B cell (primary cell): ENCODE measurements around the gene CCDC183. TPM values are rescaled to one million over a fixed set of nuclear protein-coding genes. Genes with fewer than 3 reads are reported as not detected.

Experiments used
- ATAC-seq: fragments of 200-7000 bp; cut with Tn5 transposase; one replicate; pipeline ENCODE4 v1.10.0; 2021; ENCODE audit warnings: low read depth, mild to moderate bottlenecking, moderate number of reproducible peaks, moderate library complexity
- CTCF ChIA-PET: fragments of 350-600 bp; sonication (Branson Sonifier 250); formaldehyde crosslinking; loops from one replicate; lab custom pipeline; 2021; ENCODE audit warnings: antibody characterized with exemption, inconsistent platforms; lab: Charles Lee
- POLR2A ChIA-PET: fragments of 350-600 bp; sonication (Branson Sonifier 250); formaldehyde crosslinking; loops from one replicate; lab custom pipeline; 2021; ENCODE audit warnings: antibody characterized with exemption; lab: Charles Lee
- DNase-seq: peaks from one replicate; pipeline ENCODE4 v3.0.0; 2013
- H2AFZ ChIP-seq: 2 replicates; pipeline ENCODE4 v1.6.1; 2012; ENCODE audit warnings: mild to moderate bottlenecking, low read depth, low read length; ENCODE audit not compliant: insufficient read depth, poor library complexity, severe bottlenecking
- H3K27ac ChIP-seq, 2 donors: 1 replicate in 1 of 2; 2 replicates in 1 of 2; pipeline ENCODE4 v1.5.1; 2012 to 2013; ENCODE audit warnings: low read length in 2 of 2, mild to moderate bottlenecking in 2 of 2, moderate library complexity in 1 of 2
- H3K27me3 ChIP-seq, 4 experiments: fragments of 200-600 bp in 1 of 4; sonication (generic) in 1 of 4; replicated peaks in 1 of 4; 1 replicate in 2 of 4; 2 replicates in 2 of 4; pipeline versions ENCODE4 v1.6.1 to v1.7.0; 2013 to 2016; ENCODE audit warnings: low read length in 3 of 4, mild to moderate bottlenecking in 2 of 4, mixed read lengths in 1 of 4, moderate library complexity in 1 of 4; ENCODE audit not compliant: insufficient read depth in 4 of 4, control insufficient read depth in 3 of 4; ENCODE audit errors: control extremely low read depth in 1 of 4
- H3K36me3 ChIP-seq, 2 experiments: replicated peaks in 1 of 2; 1 replicate in 1 of 2; 2 replicates in 1 of 2; pipeline versions ENCODE4 v1.6.1 to v1.7.1; 2013; ENCODE audit warnings: low read length in 1 of 2; ENCODE audit not compliant: insufficient read depth in 2 of 2, control insufficient read depth in 1 of 2; ENCODE audit errors: control extremely low read depth in 1 of 2, extremely low read depth in 1 of 2
- H3K4me1 ChIP-seq, 2 donors: fragments of 200-600 bp in 1 of 2; sonication (generic) in 1 of 2; 1 replicate in 1 of 2; 2 replicates in 1 of 2; pipeline versions ENCODE4 v1.5.1 to v1.6.1; 2013 to 2017; ENCODE audit warnings: low read length in 2 of 2; ENCODE audit not compliant: control insufficient read depth in 2 of 2, insufficient read depth in 2 of 2
- H3K4me2 ChIP-seq: replicated peaks from 2 replicates; pipeline ENCODE3; 2012; ENCODE audit warnings: mild to moderate bottlenecking, low read depth, low read length; ENCODE audit not compliant: poor library complexity, severe bottlenecking
- H3K4me3 ChIP-seq, 5 experiments: fragments of 200-600 bp in 1 of 5; sonication (generic) in 1 of 5; 1 replicate in 3 of 5; 2 replicates in 2 of 5; pipeline versions ENCODE4 v1.5.1 to v1.7.0; 2011 to 2016; ENCODE audit warnings: low read length in 4 of 5, mild to moderate bottlenecking in 4 of 5, low read depth in 2 of 5, control low read depth in 1 of 5, moderate library complexity in 1 of 5; ENCODE audit not compliant: insufficient read depth in 1 of 5; ENCODE audit errors: control extremely low read depth in 1 of 5, extremely low read depth in 1 of 5
- H3K79me2 ChIP-seq: fragments of 200-600 bp; sonication (generic); one replicate; pipeline ENCODE4 v1.6.0; 2016; ENCODE audit warnings: low read length; ENCODE audit not compliant: control insufficient read depth, insufficient read depth
- H3K9ac ChIP-seq: fragments of 200-600 bp; sonication (generic); 2 replicates; pipeline ENCODE4 v1.6.1; 2017; ENCODE audit warnings: mild to moderate bottlenecking, low read length, moderate library complexity
- H3K9me3 ChIP-seq, 3 donors: one replicate each; pipeline versions ENCODE4 v1.6.1 to v1.7.1; 2013; ENCODE audit warnings: low read length in 2 of 3; ENCODE audit not compliant: control insufficient read depth in 2 of 3, insufficient read depth in 1 of 3; ENCODE audit errors: control extremely low read depth in 1 of 3
- H4K20me1 ChIP-seq: 2 replicates; pipeline ENCODE4 v1.6.0; 2012; ENCODE audit warnings: mild to moderate bottlenecking, low read length; ENCODE audit not compliant: insufficient read depth, control insufficient read depth, poor library complexity, severe bottlenecking
- H3K27ac Mint-ChIP-seq: one replicate; pipeline ENCODE4 v1.8.0; 2021; ENCODE audit warnings: mixed read lengths
- H3K27me3 Mint-ChIP-seq: one replicate; pipeline ENCODE4 v1.8.0; 2021; ENCODE audit warnings: mixed read lengths
- H3K4me1 Mint-ChIP-seq: one replicate; pipeline ENCODE4 v1.8.0; 2021; ENCODE audit warnings: mixed read lengths
- H3K4me3 Mint-ChIP-seq: one replicate; pipeline ENCODE4 v1.8.0; 2021; ENCODE audit warnings: mixed read lengths
- H3K9me3 Mint-ChIP-seq: one replicate; pipeline ENCODE4 v1.8.0; 2022; ENCODE audit warnings: mixed read lengths; ENCODE audit not compliant: insufficient read depth
- CTCF ChIP-seq: fragments of 200-600 bp; IDR thresholded peaks from one replicate; pipeline ENCODE4 v1.8.0; 2022; ENCODE audit warnings: antibody characterized with exemption, mild to moderate bottlenecking
- EZH2 ChIP-seq: IDR thresholded peaks from 2 replicates; pipeline ENCODE4 v1.6.1; 2012; ENCODE audit warnings: borderline replicate concordance, low read depth, mild to moderate bottlenecking, moderate library complexity, low read length; ENCODE audit not compliant: insufficient read depth, poor library complexity, severe bottlenecking
- whole genome bisulfite sequencing: methylation state at CpG from one replicate; pipeline ENCODE4 v1.1.5; 2013; ENCODE audit warnings: missing lambda C conversion rate; ENCODE audit not compliant: insufficient coverage; 5-methylcytosine and 5-hydroxymethylcytosine counted together
- intact Hi-C: fragments of 100-400 bp; cut with micrococcal nuclease; formaldehyde crosslinking; loops from one replicate; pipeline ENCODE4 v1.10.0; 2022
- polyA plus RNA-seq: library from polyadenylated mRNA; depleted of rRNA; stranded (reverse); fragments of >200 nt; gene quantifications from 2 replicates; pipeline ENCODE4 v1.2.3, GENCODE V29; 2012
- total RNA-seq, 2 donors: library from RNA; stranded (reverse); fragments of 120-200 nt in 1 of 2; gene quantifications; 1 replicate in 1 of 2; 2 replicates in 1 of 2; pipeline versions ENCODE4 v1.2.3 to v1.2.4, GENCODE V29; 2013 to 2022

CCDC183 gene
- total and polyA plus RNA-seq, 2 donors (not counting 1 experiment from before 2014, with no cell fraction given), result 1.8 to 4.9 TPM

- ChIA-PET POLR2A (no interaction called here), CTCF (no interaction called here)
- Histone ChIP-seq H3K36me3 (peaks cover 2 to 16% of the 10 kb centered on the region in 2 experiments), H3K27me3 (no peaks in the 10 kb centered on the region), H3K9me3 (no peaks in the 10 kb centered on the region), H3K9ac (no peak overlapping the region), H3K4me3 (no peak overlapping the region), H2AFZ (no peak overlapping the region), H3K4me1 (peaks cover 0 to 4% of the 10 kb centered on the region in 2 donors), H3K79me2 (peaks cover 18% of the 10 kb centered on the region), H3K27ac (no peak overlapping the region), H3K4me2 (peak overlapping the region; percentile 3), H4K20me1 (peaks cover 48% of the 10 kb centered on the region)
- Mint-ChIP-seq H3K9me3 (no peaks in the 10 kb centered on the region), H3K4me1 (peaks cover 5% of the 10 kb centered on the region), H3K4me3 (no peak overlapping the region), H3K27ac (no peak overlapping the region), H3K27me3 (no peaks in the 10 kb centered on the region)
- no peak for ATAC-seq
- intact Hi-C loops, result no loop called here
- no peak for TF ChIP-seq EZH2
- 43% methylated on average over 83 of the region's 83 CpGs for WGBS
- DNase-seq, result no peak
Observed at GRCh38 chr9:136820971-136821825, 25.1 kb downstream of the CCDC183 start.

GRCh38 chr9:136821826-136822544 is 25.8 kb downstream of the CCDC183 start:
- H3K9ac ChIP-seq, result no peak overlapping the region
- peaks cover 12% of the 10 kb centered on the region for H3K79me2 ChIP-seq
- H3K4me1 ChIP-seq, result peaks cover 0 to 4% of the 10 kb centered on the region in 2 donors
- H4K20me1 ChIP-seq, result peaks cover 47% of the 10 kb centered on the region
- no peak overlapping the region for H3K27ac ChIP-seq
- H3K4me2 ChIP-seq, result no peak overlapping the region
- Mint-ChIP-seq H3K27me3 (no peaks in the 10 kb centered on the region), H3K4me1 (peaks cover 5% of the 10 kb centered on the region), H3K4me3 (no peak overlapping the region), H3K27ac (no peak overlapping the region), H3K9me3 (no peaks in the 10 kb centered on the region)
- no peak overlapping the region for H2AFZ ChIP-seq
- ATAC-seq, result no peak
- H3K27me3 ChIP-seq, result no peaks in the 10 kb centered on the region
- POLR2A ChIA-PET, result interaction anchor here (1.1 kb wide), 1 partner anchor 10 kb away, joined by 3 read pairs; no protein-coding TSS in a partner anchor
- CTCF ChIA-PET, result interaction anchor here (0.6 kb wide), 1 partner anchor 105 kb away, joined by 5 read pairs; no protein-coding TSS in a partner anchor
- DNase-seq, result no peak
- H3K4me3 ChIP-seq, result no peak overlapping the region
- H3K9me3 ChIP-seq, result no peaks in the 10 kb centered on the region
- WGBS, result 92% methylated on average over 35 of the region's 42 CpGs
- intact Hi-C loops, result no loop called here
- TF ChIP-seq CTCF, result no peak
- TF ChIP-seq EZH2, result no peak
- peaks cover 2 to 17% of the 10 kb centered on the region in 2 experiments for H3K36me3 ChIP-seq
